ENCODE measurements around the gene LRRC4C. TPM values are rescaled to one million over a fixed set of nuclear protein-coding genes. Genes with fewer than 3 reads are reported as not detected.

The LRRC4C gene
- polyA plus RNA-seq, 1 donor = 3.9 TPM

- Histone ChIP-seq H3K9me3 (ENCODE audit: control insufficient read depth, low read depth, low read length) (no peaks in the 10 kb centered on the region), H3K4me3 (ENCODE audit: low read length) (no peak overlapping the region), H3K27me3 (ENCODE audit: control insufficient read depth, insufficient read depth, low read length) (no peaks in the 10 kb centered on the region), H3K27ac (ENCODE audit: low read length) (no peak overlapping the region), H3K36me3 (ENCODE audit: control insufficient read depth, insufficient read depth, low read length) (no peaks in the 10 kb centered on the region), H3K4me1 (ENCODE audit: control insufficient read depth, insufficient read depth, low read length) (no peaks in the 10 kb centered on the region)
- WGBS (ENCODE audit: insufficient coverage, low lambda C conversion rate) = no CpG with 5 or more reads among the region's 5 CpGs
- DNase-seq = no peak
Measured at GRCh38 chr11:40104941-40105550, 1354.4 kb downstream of the LRRC4C start.

- no peaks in the 10 kb centered on the region for H3K4me1 ChIP-seq (ENCODE audit: control insufficient read depth, insufficient read depth, low read length)
- WGBS (ENCODE audit: insufficient coverage, low lambda C conversion rate) = no CpG with 5 or more reads among the region's 5 CpGs
- no peaks in the 10 kb centered on the region for H3K9me3 ChIP-seq (ENCODE audit: control insufficient read depth, low read depth, low read length)
- H3K27me3 ChIP-seq (ENCODE audit: control insufficient read depth, insufficient read depth, low read length) = no peaks in the 10 kb centered on the region
- DNase-seq = no peak
- H3K36me3 ChIP-seq (ENCODE audit: control insufficient read depth, insufficient read depth, low read length) = no peaks in the 10 kb centered on the region
- no peak overlapping the region for H3K27ac ChIP-seq (ENCODE audit: low read length)
- H3K4me3 ChIP-seq (ENCODE audit: low read length) = no peak overlapping the region
Measured at GRCh38 chr11:40100781-40101180, 1358.7 kb downstream of the LRRC4C start.

- DNase-seq = no peak
- no peaks in the 10 kb centered on the region for H3K4me1 ChIP-seq (ENCODE audit: control insufficient read depth, insufficient read depth, low read length)
- H3K27ac ChIP-seq (ENCODE audit: low read length) = no peak overlapping the region
- H3K27me3 ChIP-seq (ENCODE audit: control insufficient read depth, insufficient read depth, low read length) = no peaks in the 10 kb centered on the region
- no peak overlapping the region for H3K4me3 ChIP-seq (ENCODE audit: low read length)
- no peaks in the 10 kb centered on the region for H3K36me3 ChIP-seq (ENCODE audit: control insufficient read depth, insufficient read depth, low read length)
- 100% methylated on average over 3 of the region's 5 CpGs for WGBS (ENCODE audit: insufficient coverage, low lambda C conversion rate)
- no peaks in the 10 kb centered on the region for H3K9me3 ChIP-seq (ENCODE audit: control insufficient read depth, low read depth, low read length)
Measured at GRCh38 chr11:40100162-40100553, 1359.3 kb downstream of the LRRC4C start.

- Histone ChIP-seq H3K36me3 (ENCODE audit: control insufficient read depth, insufficient read depth, low read length) (no peaks in the 10 kb centered on the region), H3K27ac (ENCODE audit: low read length) (no peak overlapping the region), H3K4me3 (ENCODE audit: low read length) (no peak overlapping the region), H3K4me1 (ENCODE audit: control insufficient read depth, insufficient read depth, low read length) (no peaks in the 10 kb centered on the region), H3K27me3 (ENCODE audit: control insufficient read depth, insufficient read depth, low read length) (no peaks in the 10 kb centered on the region), H3K9me3 (ENCODE audit: control insufficient read depth, low read depth, low read length) (no peaks in the 10 kb centered on the region)
- WGBS (ENCODE audit: insufficient coverage, low lambda C conversion rate) = no CpG with 5 or more reads among the region's 13 CpGs
- no peak for DNase-seq
Measured at GRCh38 chr11:40099426-40100161, 1359.9 kb downstream of the LRRC4C start.

DNA sequence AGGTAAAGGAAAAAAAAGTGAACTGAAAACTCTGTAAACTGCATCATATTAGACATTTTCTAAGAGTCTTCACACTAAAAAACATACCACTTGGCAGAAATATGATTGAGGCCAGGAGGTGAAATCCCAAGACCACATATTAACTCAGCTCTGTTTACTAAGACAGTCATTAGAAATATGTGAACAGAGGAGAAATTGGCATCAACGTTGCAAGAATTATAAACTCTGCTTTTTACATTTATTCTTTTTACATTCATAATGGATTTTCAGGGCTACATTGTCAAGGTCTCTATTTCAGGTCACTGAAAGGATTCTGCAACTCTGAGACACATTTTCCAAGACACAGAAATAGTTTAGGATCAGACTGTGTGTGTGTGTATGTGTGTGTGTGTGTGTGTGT lies 1364.0 kb downstream of the LRRC4C start:
- DNase-seq = no peak
- Histone ChIP-seq H3K27me3 (ENCODE audit: control insufficient read depth, insufficient read depth, low read length) (no peaks in the 10 kb centered on the region), H3K9me3 (ENCODE audit: control insufficient read depth, low read depth, low read length) (no peaks in the 10 kb centered on the region), H3K4me3 (ENCODE audit: low read length) (no peak overlapping the region), H3K4me1 (ENCODE audit: control insufficient read depth, insufficient read depth, low read length) (no peaks in the 10 kb centered on the region), H3K36me3 (ENCODE audit: control insufficient read depth, insufficient read depth, low read length) (no peaks in the 10 kb centered on the region), H3K27ac (ENCODE audit: low read length) (no peak overlapping the region)
- WGBS (ENCODE audit: insufficient coverage, low lambda C conversion rate) = 67% methylated on average over 1 of the region's 1 CpG

DNA sequence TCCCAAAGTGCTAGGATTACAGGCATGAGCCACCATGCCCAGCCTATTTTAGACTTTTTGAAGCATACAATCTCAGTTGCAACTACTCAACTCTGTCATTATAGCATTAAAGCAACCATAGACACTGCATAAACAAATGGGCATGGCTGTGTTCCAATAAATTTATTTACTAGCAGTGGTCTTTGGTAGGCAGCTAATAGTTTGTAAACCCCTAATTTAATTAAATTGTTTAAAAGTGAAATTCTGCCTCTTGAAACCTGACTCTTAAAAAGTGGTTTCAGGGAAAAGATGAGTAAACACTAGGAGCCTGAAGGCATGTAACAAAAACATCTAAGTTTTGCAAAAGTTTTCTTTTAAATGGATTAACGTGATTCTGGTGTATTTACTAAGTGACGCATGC lies 1364.5 kb downstream of the LRRC4C start:
- H3K36me3 ChIP-seq (ENCODE audit: control insufficient read depth, insufficient read depth, low read length) = no peaks in the 10 kb centered on the region
- WGBS (ENCODE audit: insufficient coverage, low lambda C conversion rate) = 83% methylated on average over 2 of the region's 2 CpGs
- no peaks in the 10 kb centered on the region for H3K4me1 ChIP-seq (ENCODE audit: control insufficient read depth, insufficient read depth, low read length)
- no peak for DNase-seq
- no peak overlapping the region for H3K27ac ChIP-seq (ENCODE audit: low read length)
- H3K27me3 ChIP-seq (ENCODE audit: control insufficient read depth, insufficient read depth, low read length) = no peaks in the 10 kb centered on the region
- no peak overlapping the region for H3K4me3 ChIP-seq (ENCODE audit: low read length)
- no peaks in the 10 kb centered on the region for H3K9me3 ChIP-seq (ENCODE audit: control insufficient read depth, low read depth, low read length)

DNA sequence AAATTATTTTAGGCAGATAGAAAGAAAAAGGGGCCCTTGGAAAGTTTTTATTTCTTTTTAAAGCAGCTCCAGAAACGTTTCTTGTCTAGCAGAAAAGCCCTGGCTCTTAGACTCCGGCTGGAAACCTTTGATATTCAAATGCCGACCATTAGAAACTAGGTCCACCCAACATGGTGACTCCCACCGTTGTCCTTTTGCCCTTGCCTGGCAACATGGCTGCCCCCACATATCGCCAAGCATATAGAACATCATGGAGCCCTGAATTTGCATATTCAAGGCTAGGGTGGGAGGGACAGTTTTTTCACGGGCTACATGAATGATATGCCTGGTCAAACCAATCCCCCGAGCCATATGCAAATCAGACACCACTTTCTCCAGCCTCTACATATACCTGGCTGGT lies 1379.0 kb downstream of the LRRC4C start:
- H3K9me3 ChIP-seq (ENCODE audit: control insufficient read depth, low read depth, low read length) = no peaks in the 10 kb centered on the region
- H3K36me3 ChIP-seq (ENCODE audit: control insufficient read depth, insufficient read depth, low read length) = no peaks in the 10 kb centered on the region
- no peaks in the 10 kb centered on the region for H3K4me1 ChIP-seq (ENCODE audit: control insufficient read depth, insufficient read depth, low read length)
- no CpG with 5 or more reads among the region's 7 CpGs for WGBS (ENCODE audit: insufficient coverage, low lambda C conversion rate)
- no peak overlapping the region for H3K27ac ChIP-seq (ENCODE audit: low read length)
- H3K4me3 ChIP-seq (ENCODE audit: low read length) = no peak overlapping the region
- no peak for DNase-seq
- no peaks in the 10 kb centered on the region for H3K27me3 ChIP-seq (ENCODE audit: control insufficient read depth, insufficient read depth, low read length)

Measured in large intestine (tissue), 3 donors.